Measurements from ENCODE around the gene FSTL5.

DNA sequence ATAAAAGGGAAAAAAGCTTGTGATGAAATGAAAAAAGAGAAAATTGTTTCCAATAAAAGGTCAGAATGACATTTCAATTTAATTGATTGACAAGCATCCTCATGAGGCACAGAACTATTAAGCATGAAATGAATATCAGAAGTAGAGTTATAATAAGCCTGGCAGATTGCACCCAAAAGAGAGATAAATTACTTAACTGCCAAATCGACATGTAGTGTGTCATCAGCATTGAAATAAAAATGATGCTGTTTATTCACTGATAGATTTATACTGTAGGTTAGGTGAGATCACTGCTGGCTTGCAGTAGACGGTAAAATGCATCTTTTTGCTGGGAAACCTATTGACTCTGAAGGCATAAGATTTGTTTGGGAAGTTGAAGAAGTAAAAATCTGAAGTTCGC lies 507.2 kb downstream of the FSTL5 start:
- TF ChIP-seq, protein P1, sequence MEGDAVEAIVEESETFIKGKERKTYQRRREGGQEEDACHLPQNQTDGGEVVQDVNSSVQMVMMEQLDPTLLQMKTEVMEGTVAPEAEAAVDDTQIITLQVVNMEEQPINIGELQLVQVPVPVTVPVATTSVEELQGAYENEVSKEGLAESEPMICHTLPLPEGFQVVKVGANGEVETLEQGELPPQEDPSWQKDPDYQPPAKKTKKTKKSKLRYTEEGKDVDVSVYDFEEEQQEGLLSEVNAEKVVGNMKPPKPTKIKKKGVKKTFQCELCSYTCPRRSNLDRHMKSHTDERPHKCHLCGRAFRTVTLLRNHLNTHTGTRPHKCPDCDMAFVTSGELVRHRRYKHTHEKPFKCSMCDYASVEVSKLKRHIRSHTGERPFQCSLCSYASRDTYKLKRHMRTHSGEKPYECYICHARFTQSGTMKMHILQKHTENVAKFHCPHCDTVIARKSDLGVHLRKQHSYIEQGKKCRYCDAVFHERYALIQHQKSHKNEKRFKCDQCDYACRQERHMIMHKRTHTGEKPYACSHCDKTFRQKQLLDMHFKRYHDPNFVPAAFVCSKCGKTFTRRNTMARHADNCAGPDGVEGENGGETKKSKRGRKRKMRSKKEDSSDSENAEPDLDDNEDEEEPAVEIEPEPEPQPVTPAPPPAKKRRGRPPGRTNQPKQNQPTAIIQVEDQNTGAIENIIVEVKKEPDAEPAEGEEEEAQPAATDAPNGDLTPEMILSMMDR (IDR thresholded peaks at IDR 0.05; ENCODE audit: extremely low read depth in 1 of 2, insufficient read depth in 1 of 2, low read depth in 1 of 2, low read length in 2 of 2), result no peak
- TF ChIP-seq POLR2A (IDR thresholded peaks at IDR 0.05; ENCODE audit: low read depth, low read length), result no peak
- no peak for TF ChIP-seq JUN (IDR thresholded peaks at IDR 0.05; ENCODE audit: borderline replicate concordance, insufficient read depth, insufficient read length, low read depth)
- TF ChIP-seq EZH2 (IDR thresholded peaks at IDR 0.05; ENCODE audit: borderline replicate concordance, low read depth, low read length, severe bottlenecking), result no peak
- TF ChIP-seq, protein P2, sequence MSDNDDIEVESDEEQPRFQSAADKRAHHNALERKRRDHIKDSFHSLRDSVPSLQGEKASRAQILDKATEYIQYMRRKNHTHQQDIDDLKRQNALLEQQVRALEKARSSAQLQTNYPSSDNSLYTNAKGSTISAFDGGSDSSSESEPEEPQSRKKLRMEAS (IDR thresholded peaks at IDR 0.05; ENCODE audit: insufficient read depth, insufficient read length), result no peak
- no peak for TF ChIP-seq POLR2AphosphoS5 (IDR thresholded peaks at IDR 0.05; ENCODE audit: insufficient read depth, low read depth, low read length)

All from endothelial cell of umbilical vein (primary cell).